ENCODE data around the gene ANGPT4.

ANGPT4 gene

DNA sequence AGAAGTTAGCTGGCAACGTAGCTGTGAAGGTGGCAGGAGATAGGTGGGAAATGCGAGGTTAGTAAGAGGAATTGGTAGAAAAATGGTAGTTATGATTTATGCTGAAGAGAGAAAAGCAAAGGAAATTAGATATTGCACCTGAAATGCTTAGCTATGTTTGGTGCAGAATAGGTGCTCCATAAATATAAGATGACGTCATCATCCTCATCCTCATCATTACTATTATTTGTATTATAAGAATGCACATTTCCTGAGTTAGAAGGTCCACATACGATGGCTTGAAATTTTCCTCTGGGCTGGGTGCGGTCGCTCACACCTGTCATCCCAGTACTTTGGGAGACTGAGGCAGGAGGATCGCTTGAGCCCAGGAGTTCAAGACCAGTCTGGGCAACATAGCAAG, 39.5 kb upstream of the ANGPT4 start:
- Histone ChIP-seq H3K9me3 (ENCODE audit: insufficient read depth, low read length, severe bottlenecking) (no peaks in the 10 kb centered on the region), H3K4me1 (ENCODE audit: insufficient read depth, low read length) (no peaks in the 10 kb centered on the region), H3K27me3 (ENCODE audit: insufficient read depth, low read length, poor library complexity) (no peaks in the 10 kb centered on the region), H3K4me2 (ENCODE audit: insufficient read depth, low read length) (no peak overlapping the region), H3K27ac (ENCODE audit: low read length) (no peak overlapping the region), H3K9ac (ENCODE audit: low read depth, low read length) (no peak overlapping the region), H2AFZ (ENCODE audit: low read depth, low read length) (no peak overlapping the region), H3K4me3 (ENCODE audit: low read depth in 1 of 2, low read length in 2 of 2) (no peak overlapping the region), H3K36me3 (ENCODE audit: insufficient read depth, low read length) (no peaks in the 10 kb centered on the region), H3K79me2 (ENCODE audit: insufficient read depth, low read length) (no peaks in the 10 kb centered on the region), H4K20me1 (ENCODE audit: insufficient read depth, low read length) (no peaks in the 10 kb centered on the region)
- no peak for DNase-seq
- no peak for TF ChIP-seq CTCF (IDR thresholded peaks at IDR 0.05; ENCODE audit: borderline replicate concordance, extremely low read depth, low read length, poor library complexity, severe bottlenecking)
- no peak for TF ChIP-seq EZH2 (IDR thresholded peaks at IDR 0.05; ENCODE audit: borderline replicate concordance, low read depth, low read length, severe bottlenecking)
- no peak for ATAC-seq (ENCODE audit: insufficient read depth, low read depth)

DNA sequence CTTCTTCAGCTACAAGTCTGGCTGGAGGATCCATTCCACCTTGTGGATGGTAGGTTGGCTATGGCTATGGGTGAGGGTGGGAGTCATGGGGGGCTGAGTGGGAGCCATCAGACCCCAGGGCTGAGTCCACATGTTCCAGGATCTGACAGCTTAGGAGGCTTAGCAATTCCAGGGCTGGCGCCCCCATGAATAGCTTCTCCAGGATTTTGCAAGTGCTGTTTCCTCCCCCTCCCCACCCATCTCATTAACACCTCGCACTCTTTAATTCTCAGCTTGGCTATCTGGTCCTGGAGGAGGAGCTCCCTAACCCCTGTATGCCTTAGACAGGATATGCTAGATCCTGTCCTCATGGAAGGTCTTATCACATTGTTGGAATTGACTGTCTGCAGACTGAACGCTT, 39.0 kb upstream of the ANGPT4 start:
- no peaks in the 10 kb centered on the region for H3K4me1 ChIP-seq (ENCODE audit: insufficient read depth, low read length)
- TF ChIP-seq CTCF (IDR thresholded peaks at IDR 0.05; ENCODE audit: borderline replicate concordance, extremely low read depth, low read length, poor library complexity, severe bottlenecking) = no peak
- no peak for TF ChIP-seq EZH2 (IDR thresholded peaks at IDR 0.05; ENCODE audit: borderline replicate concordance, low read depth, low read length, severe bottlenecking)

GRCh38 chr20:953742-954141, 37.6 kb upstream of the ANGPT4 start:
- no peak overlapping the region for H3K9ac ChIP-seq (ENCODE audit: low read depth, low read length)
- no peaks in the 10 kb centered on the region for H4K20me1 ChIP-seq (ENCODE audit: insufficient read depth, low read length)
- TF ChIP-seq CTCF (IDR thresholded peaks at IDR 0.05; ENCODE audit: borderline replicate concordance, extremely low read depth, low read length, poor library complexity, severe bottlenecking) = no peak
- no peak for TF ChIP-seq EZH2 (IDR thresholded peaks at IDR 0.05; ENCODE audit: borderline replicate concordance, low read depth, low read length, severe bottlenecking)
- H3K9me3 ChIP-seq (ENCODE audit: insufficient read depth, low read length, severe bottlenecking) = no peaks in the 10 kb centered on the region
- H3K79me2 ChIP-seq (ENCODE audit: insufficient read depth, low read length) = no peaks in the 10 kb centered on the region
- no peaks in the 10 kb centered on the region for H3K4me1 ChIP-seq (ENCODE audit: insufficient read depth, low read length)
- H3K4me3 ChIP-seq (ENCODE audit: low read depth in 1 of 2, low read length in 2 of 2) = no peak overlapping the region
- H3K27ac ChIP-seq (ENCODE audit: low read length) = no peak overlapping the region
- no peak overlapping the region for H2AFZ ChIP-seq (ENCODE audit: low read depth, low read length)
- ATAC-seq (ENCODE audit: insufficient read depth, low read depth) = no peak
- no peak for DNase-seq
- H3K36me3 ChIP-seq (ENCODE audit: insufficient read depth, low read length) = no peaks in the 10 kb centered on the region
- H3K27me3 ChIP-seq (ENCODE audit: insufficient read depth, low read length, poor library complexity) = peaks cover 2% of the 10 kb centered on the region
- H3K4me2 ChIP-seq (ENCODE audit: insufficient read depth, low read length) = no peak overlapping the region

More for the DNA sequence above, 39.0 kb upstream of the ANGPT4 start:
- Histone ChIP-seq H3K36me3 (ENCODE audit: insufficient read depth, low read length) (no peaks in the 10 kb centered on the region), H3K9ac (ENCODE audit: low read depth, low read length) (no peak overlapping the region), H4K20me1 (ENCODE audit: insufficient read depth, low read length) (no peaks in the 10 kb centered on the region), H3K9me3 (ENCODE audit: insufficient read depth, low read length, severe bottlenecking) (no peaks in the 10 kb centered on the region), H3K27ac (ENCODE audit: low read length) (no peak overlapping the region), H3K4me2 (ENCODE audit: insufficient read depth, low read length) (no peak overlapping the region), H3K79me2 (ENCODE audit: insufficient read depth, low read length) (no peaks in the 10 kb centered on the region), H3K4me3 (ENCODE audit: low read depth in 1 of 2, low read length in 2 of 2) (no peak overlapping the region), H3K27me3 (ENCODE audit: insufficient read depth, low read length, poor library complexity) (no peaks in the 10 kb centered on the region), H2AFZ (ENCODE audit: low read depth, low read length) (no peak overlapping the region)
- DNase-seq (no peak), ATAC-seq (ENCODE audit: insufficient read depth, low read depth) (no peak)
